OCI-M2 (cell line): ENCODE data around the gene GCK.

Experiments
- DNase-seq: peaks from one replicate; lab custom pipeline; 2025; ENCODE audit not compliant: unreplicated experiment; lab: John Stamatoyannopoulos, UW

Gene GCK

DNA sequence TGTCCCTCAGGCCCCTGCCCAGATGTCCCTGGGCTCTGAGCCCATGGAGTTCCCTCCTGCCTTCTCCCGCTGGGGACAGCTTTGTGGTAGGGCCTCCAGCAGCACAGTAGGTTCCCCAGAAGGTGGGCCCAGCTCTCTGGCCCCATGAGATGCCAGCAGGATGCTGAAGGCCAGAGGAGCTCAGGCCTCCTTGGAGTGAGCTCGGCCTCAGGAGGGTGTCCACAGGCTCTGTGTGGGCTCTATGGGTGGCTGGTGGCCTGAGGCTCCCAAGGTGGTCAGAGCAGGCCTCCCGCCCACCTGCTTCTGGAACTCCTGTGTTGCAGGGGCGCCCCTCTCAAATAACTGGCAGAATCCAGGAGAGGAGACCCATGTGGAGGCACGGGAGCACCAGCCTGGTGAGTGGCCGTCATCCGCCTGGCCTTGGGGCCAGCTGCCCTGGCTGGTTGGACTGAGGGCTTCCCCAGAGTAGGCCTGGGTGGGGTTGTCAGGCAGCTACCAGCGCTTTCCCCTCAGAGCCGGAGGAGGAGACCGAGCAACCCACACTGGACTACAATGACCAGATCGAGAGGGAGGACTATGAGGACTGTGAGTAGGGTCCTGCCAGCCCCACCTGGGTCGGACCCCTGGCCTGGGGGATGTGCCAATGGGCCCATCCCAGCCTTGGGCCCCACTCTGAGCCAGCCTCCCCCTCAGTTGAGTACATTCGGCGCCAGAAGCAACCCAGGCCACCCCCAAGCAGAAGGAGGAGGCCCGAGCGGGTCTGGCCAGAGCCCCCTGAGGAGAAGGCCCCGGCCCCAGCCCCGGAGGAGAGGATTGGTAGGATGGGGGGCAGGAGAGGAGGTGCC is 81.9 kb downstream of the GCK start:
- DNase-seq: no peak

DNA sequence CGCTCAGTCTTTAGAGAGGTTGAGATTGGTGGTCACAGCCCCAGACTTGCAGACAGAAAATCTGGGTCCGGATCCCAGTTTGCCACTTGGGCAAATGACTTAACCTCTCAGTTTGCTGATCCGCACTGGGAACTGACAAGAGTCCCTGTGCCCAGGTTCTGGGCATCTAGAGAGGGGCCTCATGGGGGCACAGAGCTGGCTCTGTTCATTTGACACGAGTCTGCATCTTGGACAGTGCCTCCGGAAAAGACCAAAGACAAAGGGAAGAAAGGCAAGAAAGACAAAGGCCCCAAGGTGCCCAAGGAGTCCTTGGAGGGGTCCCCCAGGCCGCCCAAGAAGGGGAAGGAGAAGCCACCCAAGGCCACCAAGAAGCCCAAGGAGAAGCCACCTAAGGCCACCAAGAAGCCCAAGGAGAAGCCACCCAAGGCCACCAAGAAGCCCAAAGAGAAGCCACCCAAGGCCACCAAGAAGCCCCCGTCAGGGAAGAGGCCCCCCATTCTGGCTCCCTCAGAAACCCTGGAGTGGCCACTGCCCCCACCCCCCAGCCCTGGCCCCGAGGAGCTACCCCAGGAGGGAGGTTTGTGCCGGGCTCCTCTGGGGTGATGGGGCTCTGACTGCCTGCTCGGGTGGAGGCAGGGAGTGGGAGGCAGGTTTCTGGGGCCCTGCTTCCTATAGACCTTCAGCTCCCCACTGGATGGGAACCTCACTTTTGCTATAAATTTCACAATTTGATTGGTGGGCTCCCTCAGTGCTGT is 82.8 kb downstream of the GCK start:
- no peak for DNase-seq

DNA sequence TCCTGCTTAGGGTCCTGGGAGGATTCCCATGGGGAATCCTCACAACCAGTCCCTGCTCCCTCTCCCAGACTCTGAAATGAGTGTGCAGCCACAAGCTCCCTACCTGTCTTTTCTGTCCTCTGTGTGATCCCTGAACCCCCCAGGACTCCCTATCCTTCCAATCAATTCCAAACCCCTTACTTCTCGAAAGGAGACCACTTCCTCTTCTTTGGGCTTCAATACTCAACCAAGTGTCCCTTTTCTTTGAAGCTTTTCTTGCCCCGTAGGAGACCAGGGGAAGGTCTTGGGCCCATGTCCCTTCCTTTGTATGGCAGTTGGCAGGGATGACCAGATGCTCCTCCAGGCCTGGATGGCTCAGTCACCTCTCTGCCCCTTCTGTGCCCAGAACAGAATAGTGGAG is 83.4 kb downstream of the GCK start:
- DNase-seq: no peak

DNA sequence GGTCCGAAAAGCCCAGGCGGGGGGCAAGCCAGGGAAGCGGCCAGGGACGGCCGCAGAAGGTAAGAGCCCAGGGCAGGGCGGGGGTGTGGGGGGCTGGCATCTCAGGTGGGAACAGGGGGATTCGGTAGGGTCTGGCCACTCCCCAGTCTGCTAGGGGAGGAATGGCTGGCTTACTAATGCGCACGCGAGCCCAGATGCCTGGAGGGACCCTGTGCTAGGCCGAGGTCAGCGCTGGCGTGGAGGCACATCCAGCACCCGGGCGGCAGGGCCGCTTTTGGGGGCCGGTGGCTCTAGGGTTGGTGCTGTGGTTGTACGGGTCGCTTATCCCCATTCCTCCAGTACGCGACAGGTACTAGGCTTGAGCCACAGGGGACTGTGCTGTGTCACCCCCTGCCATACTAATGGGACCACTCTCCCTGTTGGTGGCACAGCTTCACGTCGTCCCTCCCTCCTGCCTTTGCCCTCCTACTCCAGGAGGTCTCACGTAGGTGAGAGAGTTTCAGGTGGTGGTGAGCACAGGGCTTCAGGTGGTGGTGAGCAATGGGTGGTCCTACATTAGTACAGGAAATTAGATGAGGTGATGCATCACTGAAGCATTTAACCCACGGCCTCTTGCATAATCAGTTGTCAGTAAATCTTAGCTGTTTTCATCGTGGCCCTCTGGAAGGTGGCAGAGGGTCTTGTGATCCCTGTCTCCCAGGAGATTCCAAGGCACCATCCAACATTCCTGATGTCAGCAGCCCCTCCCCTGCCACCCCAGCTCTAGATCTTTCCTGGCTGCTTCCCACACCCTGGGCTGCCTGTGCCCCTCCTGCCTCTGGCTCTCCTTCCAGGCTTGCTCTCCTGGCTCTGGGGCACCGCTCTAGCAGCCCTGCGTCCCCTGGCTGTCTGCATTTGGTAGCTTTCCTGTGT is 84.1 kb downstream of the GCK start:
- no peak for DNase-seq

DNA sequence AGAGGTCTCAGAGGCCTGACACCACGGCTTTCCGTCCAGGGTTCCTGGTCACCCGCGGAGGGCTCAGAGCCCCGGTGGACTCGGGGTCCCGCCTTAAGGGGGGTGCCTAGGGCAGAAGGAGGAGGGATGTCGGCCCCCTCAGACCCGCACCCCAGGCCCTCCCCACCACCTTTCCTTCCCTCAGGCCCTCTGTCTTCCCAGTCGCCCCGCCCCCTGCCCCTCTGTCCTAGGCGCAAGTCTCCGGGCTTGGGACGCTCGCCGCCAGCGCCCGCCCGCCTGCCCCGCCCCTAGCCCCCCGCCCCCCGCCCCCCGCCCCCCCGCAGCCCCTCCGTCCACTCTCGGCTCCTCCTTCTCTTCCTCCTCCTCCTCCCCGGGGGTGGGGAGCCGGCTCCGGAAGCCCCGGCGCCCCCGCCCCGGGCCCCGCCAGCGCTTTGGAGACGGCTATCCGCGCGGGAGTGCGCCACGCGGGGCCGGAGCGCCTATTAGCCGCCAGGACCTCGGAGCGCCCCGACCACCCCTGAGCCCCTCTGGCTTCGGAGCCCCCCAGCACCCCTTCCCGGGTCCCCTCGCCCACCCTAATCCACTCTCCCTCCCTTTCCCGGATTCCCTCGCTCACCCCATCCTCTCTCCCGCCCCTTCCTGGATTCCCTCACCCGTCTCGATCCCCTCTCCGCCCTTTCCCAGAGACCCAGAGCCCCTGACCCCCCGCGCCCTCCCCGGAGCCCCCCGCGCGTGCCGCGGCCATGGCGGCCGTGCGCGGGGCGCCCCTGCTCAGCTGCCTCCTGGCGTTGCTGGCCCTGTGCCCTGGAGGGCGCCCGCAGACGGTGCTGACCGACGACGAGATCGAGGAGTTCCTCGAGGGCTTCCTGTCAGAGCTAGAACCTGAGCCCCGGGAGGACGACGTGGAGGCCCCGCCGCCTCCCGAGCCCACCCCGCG is 85.0 kb downstream of the GCK start, which contains the start of gene AEBP1:
TSS of gene AEBP1 (plus strand) at position 423 of the 937 bp plus-strand sequence. CDS start at position 744, 321 bp downstream.
- no peak for DNase-seq

DNA sequence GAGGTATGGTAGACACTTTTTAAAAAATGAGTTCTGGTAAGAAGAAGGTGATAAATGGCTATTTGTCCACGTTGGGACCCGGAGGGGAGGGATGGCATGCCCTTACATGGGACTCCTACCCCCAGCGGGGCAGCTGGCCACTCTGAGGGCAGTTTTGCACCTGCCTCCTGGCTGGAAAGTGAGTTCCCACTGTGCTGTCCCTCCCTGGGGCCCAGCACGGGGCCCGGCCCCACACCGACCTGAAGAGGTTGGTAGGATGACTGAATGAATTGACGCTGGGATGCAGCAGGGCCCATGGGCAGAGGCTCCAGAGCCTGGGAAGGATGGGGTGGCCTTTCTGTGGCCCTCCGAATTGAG is 85.7 kb downstream of the GCK start:
- no peak for DNase-seq

DNA sequence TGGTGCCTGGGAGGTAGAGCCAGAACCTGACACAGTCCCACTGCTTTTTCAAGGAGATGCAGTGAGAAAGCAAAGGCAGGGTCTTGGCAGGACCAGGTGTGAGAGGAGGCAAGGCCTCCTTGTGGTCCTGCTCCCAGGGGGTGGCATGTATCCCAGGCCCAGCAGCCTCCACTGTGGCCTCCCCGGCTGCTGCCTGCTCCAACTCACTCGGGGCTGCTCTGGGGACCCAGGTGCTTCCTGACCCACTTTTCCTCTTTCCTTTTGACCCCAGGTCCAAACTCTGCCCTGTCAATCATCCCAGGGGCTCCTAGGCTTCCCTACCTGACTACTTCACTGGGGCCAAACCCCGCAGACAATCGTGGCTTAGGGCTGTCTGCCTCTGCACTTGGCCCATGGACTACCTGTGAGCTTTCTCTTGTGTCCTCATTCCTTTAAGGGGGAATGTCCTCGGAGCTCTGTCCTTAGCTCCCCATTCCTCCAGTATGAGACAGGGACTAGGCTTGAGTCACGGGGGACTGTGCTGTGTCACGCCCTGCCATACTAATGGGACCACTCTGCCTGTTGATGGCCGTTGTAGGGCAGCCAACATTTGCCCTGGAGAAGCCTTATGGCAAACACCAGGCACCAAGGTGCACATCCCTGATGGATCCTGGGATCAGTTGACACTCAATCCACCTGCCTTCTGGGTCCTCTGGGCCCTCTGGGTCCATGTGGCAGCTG is 86.2 kb downstream of the GCK start:
- DNase-seq: no peak

DNA sequence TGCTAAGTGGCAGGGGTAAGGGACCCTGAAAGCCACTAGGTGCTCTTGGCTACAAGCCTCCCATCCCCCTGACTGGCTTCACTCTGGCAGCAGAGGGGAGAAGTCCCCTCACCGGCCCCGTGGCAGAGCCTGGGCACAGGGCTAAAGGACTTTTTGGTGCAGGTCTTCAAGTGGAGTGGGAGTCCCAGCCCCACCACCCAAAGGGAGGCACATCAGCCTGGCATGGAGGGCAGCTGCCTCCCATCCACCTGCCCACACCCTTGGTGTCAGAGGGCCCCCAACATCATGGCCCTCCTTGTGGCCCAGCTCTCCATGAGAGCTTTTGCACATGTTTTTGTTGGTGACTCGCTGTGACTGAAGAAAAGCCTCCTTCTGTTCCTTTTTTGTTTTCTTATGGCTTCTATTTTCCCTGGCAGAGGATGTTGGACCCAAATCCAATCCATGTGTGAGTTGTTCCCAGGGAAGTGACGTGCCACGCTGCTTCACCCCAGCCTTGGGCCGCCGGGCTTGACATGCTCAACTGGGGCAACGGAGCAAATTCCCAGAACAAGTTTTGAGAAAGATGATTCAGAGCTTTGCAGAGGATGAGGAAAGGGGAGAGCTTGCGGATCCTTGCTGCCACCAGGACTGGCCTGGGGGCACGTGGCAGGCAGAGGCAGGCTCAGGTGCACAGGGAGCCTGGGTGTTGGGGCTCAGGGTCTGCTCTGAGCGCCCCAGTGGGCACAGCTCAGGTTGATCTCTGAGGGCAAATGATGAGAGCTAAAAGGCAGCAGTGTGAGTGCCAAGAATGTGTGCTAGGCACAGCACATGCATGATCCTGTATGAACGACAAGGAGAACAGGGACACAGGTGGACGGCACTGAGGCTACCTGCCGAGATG is 87.0 kb downstream of the GCK start:
- DNase-seq: no peak

DNA sequence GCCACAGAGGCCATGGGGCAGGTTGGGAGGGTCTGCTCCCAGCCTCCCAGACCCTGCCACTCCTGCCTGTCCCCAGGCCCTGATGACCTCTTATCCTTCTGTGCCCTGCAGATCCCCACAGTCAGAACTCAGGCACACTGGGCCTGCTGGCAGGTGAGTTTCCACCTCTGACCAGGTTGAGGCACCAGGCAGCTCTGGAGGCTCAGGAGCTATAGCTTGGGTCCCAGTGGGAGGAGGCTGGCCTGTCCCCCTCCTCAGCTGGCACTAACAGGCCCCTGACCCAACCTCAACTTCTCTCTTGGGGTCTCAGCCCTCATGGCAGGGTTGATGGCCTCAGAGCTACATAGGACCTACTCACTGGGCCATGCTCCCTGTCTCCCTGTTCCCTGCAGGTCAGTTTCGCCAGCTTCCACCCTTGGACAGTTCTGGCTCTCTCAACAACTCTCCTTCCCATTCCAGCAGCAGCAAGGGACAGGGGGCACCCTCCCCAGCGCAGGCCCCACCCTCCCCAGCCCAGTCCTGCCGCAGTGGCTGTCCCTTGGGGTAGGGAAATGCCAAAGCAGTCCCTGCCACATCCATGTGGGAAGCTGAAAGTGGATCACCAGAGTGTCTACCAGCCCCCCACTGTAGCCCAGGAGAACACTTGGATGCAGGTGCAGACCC is 87.8 kb downstream of the GCK start:
- no peak for DNase-seq

DNA sequence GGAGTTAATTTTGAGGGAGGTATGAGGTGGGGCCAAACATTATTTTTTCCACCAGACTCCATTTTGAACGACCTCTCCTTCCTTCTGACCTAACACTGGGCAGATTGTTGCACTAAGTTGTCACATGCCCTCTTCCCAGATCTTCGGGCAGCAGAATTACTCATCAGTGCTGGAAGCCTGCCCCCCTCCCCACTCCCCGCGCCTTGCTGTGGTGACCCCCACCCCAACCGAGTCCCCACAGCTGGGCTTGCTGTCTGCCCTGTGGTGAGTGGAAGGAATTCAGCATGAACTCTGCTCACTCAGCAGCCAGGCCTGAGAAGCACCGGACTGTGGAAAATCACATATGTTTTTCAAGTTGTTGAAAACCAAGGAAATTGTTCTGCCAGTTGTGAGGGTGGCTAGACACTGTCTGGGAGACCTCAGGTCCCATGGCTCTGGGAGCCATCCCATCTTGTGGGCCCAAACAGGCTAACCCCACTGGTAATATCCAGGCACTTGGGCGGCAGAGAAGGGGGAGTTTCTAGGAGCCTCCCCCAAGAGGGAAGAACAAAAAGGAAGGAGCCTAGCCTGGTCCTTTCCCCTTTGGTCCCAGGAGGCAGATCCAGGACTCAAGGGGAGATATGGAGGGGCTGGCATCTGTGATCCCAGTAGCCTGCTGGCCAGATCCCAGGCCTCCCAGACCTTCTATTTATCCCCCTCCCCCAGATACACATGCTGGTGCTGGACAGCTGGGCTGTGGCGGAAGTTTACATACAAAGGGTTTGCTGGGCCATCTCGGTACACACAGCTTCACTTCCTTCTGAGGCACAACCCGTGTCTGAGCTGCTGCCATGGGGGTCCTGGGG is 88.6 kb downstream of the GCK start:
- no peak for DNase-seq

DNA sequence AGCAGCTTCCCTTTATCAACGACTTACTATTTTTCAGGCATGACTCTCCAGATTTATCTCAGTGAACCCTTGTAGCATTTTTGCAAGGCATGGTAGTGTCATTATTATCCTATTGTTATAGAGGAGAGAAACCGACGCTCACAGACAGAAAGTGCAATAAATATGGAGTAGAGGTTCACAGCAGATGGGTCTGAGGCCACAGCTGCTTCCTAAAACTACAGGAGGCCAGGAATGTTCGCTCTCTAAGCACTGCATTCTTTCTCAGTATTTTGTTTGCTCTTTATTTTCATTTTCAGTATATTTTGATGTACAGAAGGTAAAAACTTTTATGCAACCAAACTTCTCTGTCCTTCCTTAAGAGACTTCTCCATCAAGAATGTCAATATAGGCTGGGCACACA is 89.6 kb downstream of the GCK start:
- DNase-seq: no peak

DNA sequence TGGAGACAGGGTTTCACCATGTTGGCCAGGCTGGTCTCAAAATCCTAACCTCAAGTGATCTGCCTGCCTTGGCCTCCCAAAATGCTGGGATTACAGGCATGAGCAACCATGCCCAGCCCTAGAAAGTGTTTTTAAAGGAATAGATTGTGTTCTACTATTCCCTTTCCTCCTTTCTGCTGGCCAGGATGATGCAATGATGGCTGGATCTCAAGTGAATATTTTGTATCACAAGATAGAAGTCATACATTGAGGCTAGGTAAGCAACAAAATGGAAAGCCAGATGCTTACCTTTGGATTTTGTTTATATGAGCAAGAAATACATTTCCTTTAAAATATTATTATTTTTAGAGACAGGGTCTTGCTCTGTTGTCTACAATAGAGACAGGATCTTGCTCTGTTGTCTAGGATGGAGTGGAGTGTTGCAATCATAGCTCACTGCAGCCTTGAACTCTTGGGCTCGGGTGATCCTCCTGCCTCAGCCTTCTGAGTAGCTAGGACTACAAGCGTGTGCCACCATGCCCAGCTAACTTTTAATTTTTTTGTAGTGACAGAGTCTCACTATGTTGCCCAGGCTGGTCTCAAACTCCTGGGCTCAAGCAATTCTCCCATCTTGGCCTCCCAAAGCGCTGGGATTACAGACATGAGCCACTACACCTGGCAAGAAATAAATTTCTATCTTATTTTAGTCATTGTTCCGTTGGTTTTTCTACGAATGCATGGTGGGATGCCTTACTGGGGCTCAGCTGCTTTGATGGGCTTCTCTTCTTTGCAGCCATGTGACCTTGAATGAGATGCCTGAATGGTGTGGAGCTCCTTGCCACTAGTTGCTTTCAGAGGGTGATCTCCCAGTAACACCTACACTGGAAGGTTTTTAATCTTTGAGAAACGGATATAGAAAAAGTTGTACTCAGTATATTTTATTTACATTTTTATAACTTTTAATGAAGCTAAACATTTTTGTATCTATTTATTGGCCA is 90.9 kb downstream of the GCK start:
- DNase-seq: no peak

DNA sequence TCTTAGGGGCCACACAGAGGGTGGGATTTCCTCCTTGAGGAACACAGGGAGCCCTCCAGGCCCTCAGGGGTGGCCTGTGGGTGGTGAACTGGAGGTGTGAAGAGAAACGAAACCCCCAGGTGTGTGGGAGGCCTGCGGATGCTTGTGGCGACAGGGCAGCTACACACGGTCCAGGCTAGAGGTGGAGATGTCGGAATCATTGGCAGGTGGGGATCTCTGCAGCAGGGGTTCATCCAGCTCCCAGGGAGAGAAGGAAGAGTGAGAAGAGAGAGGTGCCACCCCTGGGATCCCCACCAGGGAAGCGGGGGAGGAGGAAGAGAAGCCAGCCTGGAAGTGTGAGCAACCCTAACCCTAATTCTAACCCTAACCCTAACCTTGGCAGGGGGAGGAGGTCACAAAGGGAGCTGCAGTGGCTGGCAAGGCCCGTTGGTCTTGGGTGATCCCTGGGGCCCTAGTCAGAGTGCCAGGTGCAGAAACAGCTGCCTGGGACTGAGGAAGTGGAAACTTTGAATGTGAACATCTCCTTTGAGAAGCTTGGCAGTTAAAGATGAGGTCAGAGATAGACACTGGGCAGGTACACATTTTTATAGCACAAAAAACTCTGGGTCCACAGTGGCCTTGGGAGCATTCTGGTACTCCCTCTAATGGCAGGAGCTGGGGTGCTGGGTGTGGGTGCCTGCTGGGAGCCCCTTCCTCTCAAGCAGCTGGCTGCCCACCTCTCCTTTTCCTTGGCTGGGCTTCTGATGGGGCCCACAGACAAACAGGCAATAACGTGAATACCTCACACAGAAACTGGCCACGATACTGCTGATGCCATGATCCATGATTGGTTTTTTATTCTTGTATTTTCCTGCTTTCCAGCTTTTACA is 91.9 kb downstream of the GCK start:
- no peak for DNase-seq

DNA sequence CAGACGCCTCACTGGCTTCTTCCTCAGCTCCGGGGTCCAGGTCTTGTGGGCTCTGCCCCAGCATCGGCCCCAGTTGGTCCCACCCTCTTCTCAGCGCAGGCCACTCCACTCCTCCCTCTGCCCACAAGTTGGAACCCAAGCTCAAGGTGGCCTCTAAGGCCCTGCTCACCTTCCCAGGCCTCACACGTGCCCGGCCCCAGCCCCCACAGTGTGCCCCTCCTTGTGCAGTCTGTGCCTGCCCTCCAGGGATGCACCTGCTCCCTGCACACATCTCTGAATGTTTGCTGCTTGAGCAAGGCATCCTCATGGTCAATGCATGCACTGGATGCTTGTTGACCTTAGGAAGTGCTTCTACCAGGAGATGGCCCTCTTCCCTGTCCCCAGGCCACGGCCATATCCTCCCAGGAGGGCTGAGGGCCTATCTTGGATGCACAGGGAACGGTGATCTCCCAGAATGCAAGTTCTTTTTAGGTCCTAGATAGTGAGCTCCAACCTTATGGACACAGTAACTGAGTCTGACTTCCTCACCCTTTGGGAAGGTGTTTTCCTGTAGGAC is 92.8 kb downstream of the GCK start:
- no peak for DNase-seq

DNA sequence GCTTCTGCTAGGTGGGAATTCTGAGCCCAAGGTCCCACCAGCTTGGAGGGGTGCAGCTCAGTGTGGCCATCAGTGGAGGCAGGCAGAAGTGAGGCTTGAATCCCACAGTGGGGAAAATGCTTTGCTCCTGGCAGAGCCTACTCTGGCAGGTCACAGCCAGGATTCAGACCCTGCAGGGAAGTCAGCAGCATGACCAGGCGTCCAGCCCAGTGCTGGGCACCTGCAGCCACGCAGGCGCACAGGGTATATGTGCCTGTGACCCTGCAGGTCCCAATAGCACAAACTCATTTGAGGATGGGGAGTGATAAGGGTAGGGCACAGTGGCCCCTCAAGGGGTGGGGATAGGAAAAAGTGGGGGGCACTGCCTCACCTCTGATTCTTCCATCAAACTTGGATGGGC is 93.5 kb downstream of the GCK start:
- no peak for DNase-seq
